D721Med (cell line): ENCODE measurements around the gene DIS3L2.
"Not testable (repeated sequence)": the region's sequence is repeated elsewhere in the genome, so short reads cannot be mapped to it uniquely, and the experiment has no call there.

Experiments used
- DNase-seq: peaks from one replicate; pipeline ENCODE4 v3.0.0; 2011; ENCODE audit warnings: low spot score; ENCODE audit not compliant: insufficient read length
- FAIRE-seq: peaks from 2 replicates; lab custom pipeline; 2011; peaks lifted over from hg19 to GRCh38; lab: Jason Lieb, UNC
- TF ChIP-seq, protein P1 (sequence below): IDR thresholded peaks from 2 replicates; pipeline ENCODE4 v1.5.1; 2012; ENCODE audit warnings: mild to moderate bottlenecking, control low read depth; ENCODE audit not compliant: insufficient read depth; ENCODE audit errors: missing control alignments

DIS3L2 gene

DNA sequence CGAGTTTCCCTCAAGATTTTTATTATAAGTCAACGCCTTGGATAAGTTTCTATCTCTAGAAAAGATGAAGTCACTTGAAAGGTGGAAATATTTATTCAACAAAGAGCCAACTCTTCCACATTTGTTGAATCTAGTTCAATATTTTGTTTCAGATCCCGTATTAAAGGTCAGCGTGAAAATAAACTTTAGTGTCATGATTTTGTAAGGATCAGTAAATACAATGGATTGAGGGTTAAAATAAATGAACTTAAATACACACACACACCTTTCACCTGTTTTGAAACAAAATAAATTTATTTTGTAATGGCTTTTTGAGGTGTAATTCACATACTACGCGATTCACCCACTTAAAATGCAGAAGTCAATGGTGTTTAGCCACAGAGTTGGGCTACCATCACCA is 19.3 kb upstream of the DIS3L2 start:
- TF ChIP-seq, protein P1, sequence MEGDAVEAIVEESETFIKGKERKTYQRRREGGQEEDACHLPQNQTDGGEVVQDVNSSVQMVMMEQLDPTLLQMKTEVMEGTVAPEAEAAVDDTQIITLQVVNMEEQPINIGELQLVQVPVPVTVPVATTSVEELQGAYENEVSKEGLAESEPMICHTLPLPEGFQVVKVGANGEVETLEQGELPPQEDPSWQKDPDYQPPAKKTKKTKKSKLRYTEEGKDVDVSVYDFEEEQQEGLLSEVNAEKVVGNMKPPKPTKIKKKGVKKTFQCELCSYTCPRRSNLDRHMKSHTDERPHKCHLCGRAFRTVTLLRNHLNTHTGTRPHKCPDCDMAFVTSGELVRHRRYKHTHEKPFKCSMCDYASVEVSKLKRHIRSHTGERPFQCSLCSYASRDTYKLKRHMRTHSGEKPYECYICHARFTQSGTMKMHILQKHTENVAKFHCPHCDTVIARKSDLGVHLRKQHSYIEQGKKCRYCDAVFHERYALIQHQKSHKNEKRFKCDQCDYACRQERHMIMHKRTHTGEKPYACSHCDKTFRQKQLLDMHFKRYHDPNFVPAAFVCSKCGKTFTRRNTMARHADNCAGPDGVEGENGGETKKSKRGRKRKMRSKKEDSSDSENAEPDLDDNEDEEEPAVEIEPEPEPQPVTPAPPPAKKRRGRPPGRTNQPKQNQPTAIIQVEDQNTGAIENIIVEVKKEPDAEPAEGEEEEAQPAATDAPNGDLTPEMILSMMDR, result no peak
- DNase-seq (no peak), FAIRE-seq (no peak)

DNA sequence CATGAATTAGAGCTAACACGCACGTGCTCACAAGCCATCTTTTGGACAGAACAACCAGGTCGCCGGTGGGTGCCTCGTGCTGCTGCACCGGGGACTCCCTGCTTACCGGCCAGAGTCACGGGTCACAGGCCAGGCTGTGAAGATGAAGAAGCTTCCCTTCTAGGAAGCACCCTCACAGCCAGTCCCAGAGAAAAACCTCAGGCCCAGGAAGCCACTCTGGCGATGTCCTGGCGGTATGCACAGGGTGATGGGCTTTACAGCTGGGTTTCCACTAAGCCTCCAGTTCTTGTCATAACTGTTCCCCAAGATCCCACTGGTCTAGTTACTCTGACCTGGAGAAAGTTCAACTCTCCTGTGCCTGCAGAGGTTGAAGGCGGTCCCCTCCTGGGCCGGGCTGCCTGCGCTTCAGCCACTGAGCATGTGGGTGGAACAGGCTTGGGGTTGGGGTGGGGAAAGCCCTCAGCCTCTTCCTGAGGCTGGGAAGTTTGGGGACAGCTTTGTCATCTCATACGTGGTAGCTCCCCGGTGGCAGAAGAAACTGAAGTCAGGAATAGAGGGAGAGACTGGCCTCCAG is 15.2 kb upstream of the DIS3L2 start:
- FAIRE-seq, result no peak
- TF ChIP-seq, protein P1, result no peak

DNA sequence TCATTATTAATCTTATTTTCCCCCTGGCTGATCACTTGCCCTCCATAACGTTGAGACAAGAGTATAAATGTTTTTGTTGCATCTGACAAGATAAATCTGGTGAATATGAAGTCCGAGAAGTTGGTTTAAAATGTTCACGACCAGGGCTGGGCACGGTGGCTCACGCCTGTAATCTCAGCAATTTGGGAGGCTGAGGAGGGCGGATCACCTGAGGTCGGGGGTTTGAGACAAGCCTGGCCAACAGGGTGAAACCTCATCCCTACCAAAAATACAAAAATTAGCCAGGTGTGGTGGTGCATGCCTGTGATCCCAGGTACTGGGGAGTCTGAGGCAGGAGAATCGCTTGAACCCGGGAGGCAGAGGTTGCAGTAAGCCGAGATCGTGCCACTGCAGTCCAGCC is 14.4 kb upstream of the DIS3L2 start:
- not testable (repeated sequence) for FAIRE-seq, DNase-seq

More for the DNA sequence above, 15.2 kb upstream of the DIS3L2 start:
- DNase-seq, result no peak

DNA sequence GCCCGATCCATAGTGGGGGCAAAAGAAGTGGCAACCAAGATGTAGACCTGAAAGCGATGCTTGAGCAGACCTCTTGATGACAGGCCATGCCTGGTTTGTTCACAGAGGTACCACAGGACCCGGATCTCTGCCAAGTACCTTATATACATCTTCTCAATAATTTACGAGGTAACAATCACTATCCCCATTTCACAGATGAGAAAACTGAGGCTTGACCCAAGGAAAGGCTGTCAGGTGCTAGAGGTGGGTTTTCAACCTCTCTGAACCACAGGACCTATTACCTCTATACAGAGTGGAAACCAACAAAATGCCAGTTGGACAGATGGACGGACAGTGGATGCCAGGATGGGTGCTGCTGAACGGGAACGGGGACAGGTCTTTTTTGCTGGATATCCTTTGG is 13.8 kb upstream of the DIS3L2 start:
- no peak for FAIRE-seq
- no peak for DNase-seq
- TF ChIP-seq, protein P1, result no peak

DNA sequence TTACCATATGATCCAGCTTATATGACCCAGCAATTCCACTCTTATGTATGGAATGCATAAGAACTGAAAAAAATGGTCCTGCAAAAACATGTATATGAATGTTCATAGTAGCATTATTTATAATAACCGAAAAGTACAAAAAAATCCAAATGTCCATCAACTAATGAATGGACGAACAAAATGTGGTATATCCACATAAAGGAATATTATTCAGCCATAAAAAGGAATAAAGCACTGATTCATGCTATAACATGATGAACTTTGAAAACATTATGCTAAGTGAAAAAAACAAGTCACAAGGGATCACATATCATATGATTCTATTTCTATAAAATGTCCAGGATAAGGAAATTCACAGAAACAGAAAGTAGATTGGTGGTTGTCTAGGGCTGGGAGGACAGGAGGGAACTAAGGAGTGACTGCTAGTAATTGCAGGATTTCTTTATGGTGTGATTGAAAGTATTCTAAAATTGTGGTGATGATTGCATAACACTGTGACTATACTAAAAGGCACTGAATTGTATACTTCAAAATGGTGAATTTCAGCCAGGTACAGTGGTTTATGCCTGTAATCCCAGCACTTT is 10.0 kb upstream of the DIS3L2 start:
- TF ChIP-seq, protein P1, result no peak
- DNase-seq, result no peak
- FAIRE-seq, result no peak

DNA sequence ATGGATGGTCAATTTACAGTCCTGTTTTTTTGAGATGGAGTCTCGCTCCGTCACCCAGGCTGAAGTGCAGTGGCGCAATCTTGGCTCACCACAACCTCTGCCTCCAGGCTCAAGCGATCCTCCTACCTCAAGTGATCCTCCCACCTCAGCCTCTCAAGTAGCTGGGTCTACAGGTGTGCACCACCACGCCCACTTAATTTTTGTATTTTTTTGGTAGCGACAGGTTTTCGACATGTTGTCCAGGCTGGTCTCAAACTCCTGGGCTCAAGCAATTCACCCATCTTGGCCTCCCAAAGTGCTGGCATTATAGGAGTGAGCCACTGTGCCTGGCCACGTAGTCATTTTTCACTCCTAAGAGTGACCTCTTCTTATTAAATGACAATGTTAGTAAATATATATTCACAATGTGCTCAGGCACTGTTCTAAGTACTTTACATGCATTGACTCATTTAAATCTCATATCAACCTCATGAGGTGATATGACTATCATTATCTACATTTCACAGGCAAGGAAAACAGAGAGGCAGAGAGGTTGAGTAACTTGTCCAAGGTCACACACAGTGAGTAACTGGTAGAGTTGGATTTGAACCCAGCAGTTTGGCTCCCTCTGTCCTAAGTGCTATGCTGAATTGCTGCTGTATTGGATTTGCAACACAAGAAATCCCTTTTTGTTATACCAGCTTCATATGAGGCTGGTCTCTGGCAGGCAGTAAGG is 5.6 kb upstream of the DIS3L2 start:
- TF ChIP-seq, protein P1, result no peak
- FAIRE-seq (no peak), DNase-seq (no peak)

DNA sequence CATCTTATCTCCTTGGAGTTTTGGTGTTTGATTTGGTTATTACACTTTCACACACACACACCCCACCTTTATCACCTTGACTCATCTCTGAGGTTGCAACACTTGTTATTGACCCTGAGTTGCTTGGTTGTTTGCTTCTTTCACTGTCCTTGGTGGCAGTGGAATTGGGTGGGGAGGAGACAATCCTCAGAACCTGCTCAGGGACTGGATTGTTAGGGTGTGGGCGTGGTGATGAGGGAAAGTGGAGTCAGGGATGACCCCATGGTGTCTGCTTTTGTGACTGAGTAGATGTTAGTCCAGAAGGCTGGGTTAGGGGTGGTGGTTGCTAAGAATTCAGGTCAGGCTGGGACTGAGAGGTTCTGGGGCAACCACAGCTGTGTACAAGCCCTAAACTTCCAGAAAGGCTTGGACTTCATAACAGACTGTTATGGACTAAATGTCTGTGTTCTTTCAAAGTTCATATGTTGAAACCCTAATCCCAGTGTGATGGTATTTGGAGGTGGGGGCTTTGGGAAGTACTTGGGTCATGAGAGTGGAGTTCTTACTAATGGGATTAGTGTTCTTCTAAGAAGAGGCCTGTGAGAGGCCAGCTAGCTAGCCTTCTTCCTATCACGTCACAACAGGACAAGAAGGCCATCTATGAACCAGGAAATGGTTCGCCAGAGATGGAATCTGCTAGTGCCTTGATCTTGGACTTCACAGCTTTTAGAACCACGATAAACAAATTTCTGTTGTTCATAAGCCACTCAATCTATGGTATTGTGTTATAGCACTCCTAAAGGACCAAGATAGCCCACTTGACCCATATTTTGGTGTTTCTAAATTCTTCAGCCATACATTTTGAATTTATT is 3.4 kb upstream of the DIS3L2 start:
- TF ChIP-seq, protein P1, result no peak
- FAIRE-seq (no peak), DNase-seq (no peak)
